ENCODE results near the gene LYRM1.

DNA sequence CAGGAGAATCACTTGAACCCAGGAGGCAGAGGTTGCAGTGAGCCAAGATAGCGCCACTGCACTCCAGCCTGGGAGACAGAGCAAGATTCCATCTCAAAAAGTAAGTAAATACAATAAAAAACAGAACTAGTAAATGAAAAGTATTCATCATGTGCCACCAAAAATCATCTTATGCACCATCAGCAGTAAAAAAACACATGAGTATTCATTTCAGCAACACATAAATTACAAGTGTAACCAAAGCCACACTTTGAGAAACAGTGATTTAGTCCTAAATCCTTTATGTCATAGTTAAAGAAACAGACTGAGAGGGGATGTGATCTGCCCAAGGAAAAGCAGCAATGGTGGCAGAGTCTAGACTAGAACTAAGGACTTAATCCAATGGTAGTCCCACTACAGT is 13.4 kb upstream of the LYRM1 start:
- TF ChIP-seq, protein P1, sequence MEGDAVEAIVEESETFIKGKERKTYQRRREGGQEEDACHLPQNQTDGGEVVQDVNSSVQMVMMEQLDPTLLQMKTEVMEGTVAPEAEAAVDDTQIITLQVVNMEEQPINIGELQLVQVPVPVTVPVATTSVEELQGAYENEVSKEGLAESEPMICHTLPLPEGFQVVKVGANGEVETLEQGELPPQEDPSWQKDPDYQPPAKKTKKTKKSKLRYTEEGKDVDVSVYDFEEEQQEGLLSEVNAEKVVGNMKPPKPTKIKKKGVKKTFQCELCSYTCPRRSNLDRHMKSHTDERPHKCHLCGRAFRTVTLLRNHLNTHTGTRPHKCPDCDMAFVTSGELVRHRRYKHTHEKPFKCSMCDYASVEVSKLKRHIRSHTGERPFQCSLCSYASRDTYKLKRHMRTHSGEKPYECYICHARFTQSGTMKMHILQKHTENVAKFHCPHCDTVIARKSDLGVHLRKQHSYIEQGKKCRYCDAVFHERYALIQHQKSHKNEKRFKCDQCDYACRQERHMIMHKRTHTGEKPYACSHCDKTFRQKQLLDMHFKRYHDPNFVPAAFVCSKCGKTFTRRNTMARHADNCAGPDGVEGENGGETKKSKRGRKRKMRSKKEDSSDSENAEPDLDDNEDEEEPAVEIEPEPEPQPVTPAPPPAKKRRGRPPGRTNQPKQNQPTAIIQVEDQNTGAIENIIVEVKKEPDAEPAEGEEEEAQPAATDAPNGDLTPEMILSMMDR (IDR thresholded peaks at IDR 0.05 in 4 of 5, conservative IDR thresholded peaks at IDR 0.05 in 1 of 5), result no peak
- no peak for TF ChIP-seq POLR2A (IDR thresholded peaks at IDR 0.05)
